Colonic mucosa (tissue), 4 donors: Measurements from ENCODE around the gene UBC. TPM values are rescaled to one million over a fixed set of nuclear protein-coding genes. Genes with fewer than 3 reads are reported as not detected.

Experiments
- DNase-seq: peaks from one replicate; pipeline ENCODE4 v3.0.0-alpha.2; 2020
- H3K27ac ChIP-seq: fragments of 200-600 bp; one replicate; pipeline ENCODE4 v1.8.0; 2021
- H3K27me3 ChIP-seq: fragments of 200-600 bp; one replicate; pipeline ENCODE4 v1.8.0; 2021
- H3K36me3 ChIP-seq: fragments of 200-600 bp; one replicate; pipeline ENCODE4 v1.8.0; 2021
- H3K4me1 ChIP-seq: fragments of 200-600 bp; one replicate; pipeline ENCODE4 v1.8.0; 2021; ENCODE audit warnings: mild to moderate bottlenecking
- H3K4me3 ChIP-seq: fragments of 200-600 bp; one replicate; pipeline ENCODE4 v1.8.0; 2021
- H3K9ac ChIP-seq, 2 donors: one replicate each; pipeline ENCODE4 v1.7.0; 2013; ENCODE audit warnings: control low read depth in 2 of 2, low read depth in 2 of 2, low read length in 2 of 2
- H3K9me3 ChIP-seq: fragments of 200-600 bp; one replicate; pipeline ENCODE4 v1.8.0; 2021
- intact Hi-C: fragments of 100-400 bp; cut with DNase I; formaldehyde crosslinking; loops from one replicate; pipeline ENCODE4 v1.14.1; 2022
- total RNA-seq, 2 donors: library from RNA; stranded (reverse); fragmentation: NEBNext Ultra II Directional in 1 of 2; extraction: Animal tissue kit (Norgen Biotek cat#: 25700) in 1 of 2; gene quantifications; one replicate each; pipeline ENCODE4 v1.2.1, GENCODE V29; 2021
- TF ChIP-seq, protein P1 (sequence below): fragments of 200-600 bp; IDR thresholded peaks from one replicate; pipeline ENCODE4 v1.8.0; 2022; ENCODE audit warnings: antibody characterized with exemption, mild to moderate bottlenecking
- donor health status: healthy.
- donor health status: DM: no; HTN: no; CAD: no.
- donor health status: DM: no; HTN: no; CAD: no.

UBC gene
- total RNA-seq, 2 donors from 2014 or later, result 903 to 1,043 TPM

DNA sequence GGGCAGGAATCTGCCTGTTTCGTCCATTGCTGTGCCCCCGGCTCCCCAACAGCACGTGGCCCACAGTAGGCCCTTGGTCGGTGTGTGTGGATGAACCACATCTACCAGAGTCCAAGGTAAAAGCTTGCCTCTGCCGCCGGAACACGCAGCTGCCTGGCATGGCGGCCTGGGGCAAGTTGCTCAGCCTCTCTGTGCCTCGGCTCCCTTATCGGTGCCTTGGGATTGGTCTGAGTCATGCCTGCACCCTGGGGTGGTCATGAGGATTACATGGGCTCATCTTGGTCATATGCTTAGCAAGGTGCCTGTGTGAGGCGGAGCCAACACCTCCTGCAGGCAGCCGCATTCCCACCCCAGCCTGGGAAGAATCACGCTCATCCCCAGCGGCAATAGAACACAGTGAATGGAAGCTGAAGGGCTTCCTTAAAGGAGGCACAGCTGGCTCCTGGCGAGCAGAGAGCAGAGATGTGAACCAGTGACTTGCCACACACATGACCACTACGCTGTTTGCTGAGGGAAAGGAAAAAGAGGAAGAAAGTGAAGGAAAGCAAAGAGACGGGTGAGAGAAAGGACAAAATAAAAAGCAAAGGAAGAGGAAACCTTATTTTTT lies 45.3 kb downstream of the UBC start:
- Histone ChIP-seq H3K27me3 (no peaks in the 10 kb centered on the region), H3K4me3 (no peak overlapping the region), H3K4me1 (no peaks in the 10 kb centered on the region), H3K9ac (no peak overlapping the region), H3K9me3 (no peaks in the 10 kb centered on the region), H3K27ac (peak overlapping the region; percentile 4), H3K36me3 (no peaks in the 10 kb centered on the region)
- DNase-seq, result no peak
- TF ChIP-seq, protein P1, sequence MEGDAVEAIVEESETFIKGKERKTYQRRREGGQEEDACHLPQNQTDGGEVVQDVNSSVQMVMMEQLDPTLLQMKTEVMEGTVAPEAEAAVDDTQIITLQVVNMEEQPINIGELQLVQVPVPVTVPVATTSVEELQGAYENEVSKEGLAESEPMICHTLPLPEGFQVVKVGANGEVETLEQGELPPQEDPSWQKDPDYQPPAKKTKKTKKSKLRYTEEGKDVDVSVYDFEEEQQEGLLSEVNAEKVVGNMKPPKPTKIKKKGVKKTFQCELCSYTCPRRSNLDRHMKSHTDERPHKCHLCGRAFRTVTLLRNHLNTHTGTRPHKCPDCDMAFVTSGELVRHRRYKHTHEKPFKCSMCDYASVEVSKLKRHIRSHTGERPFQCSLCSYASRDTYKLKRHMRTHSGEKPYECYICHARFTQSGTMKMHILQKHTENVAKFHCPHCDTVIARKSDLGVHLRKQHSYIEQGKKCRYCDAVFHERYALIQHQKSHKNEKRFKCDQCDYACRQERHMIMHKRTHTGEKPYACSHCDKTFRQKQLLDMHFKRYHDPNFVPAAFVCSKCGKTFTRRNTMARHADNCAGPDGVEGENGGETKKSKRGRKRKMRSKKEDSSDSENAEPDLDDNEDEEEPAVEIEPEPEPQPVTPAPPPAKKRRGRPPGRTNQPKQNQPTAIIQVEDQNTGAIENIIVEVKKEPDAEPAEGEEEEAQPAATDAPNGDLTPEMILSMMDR, result no peak
- intact Hi-C loops, result no loop called here

DNA sequence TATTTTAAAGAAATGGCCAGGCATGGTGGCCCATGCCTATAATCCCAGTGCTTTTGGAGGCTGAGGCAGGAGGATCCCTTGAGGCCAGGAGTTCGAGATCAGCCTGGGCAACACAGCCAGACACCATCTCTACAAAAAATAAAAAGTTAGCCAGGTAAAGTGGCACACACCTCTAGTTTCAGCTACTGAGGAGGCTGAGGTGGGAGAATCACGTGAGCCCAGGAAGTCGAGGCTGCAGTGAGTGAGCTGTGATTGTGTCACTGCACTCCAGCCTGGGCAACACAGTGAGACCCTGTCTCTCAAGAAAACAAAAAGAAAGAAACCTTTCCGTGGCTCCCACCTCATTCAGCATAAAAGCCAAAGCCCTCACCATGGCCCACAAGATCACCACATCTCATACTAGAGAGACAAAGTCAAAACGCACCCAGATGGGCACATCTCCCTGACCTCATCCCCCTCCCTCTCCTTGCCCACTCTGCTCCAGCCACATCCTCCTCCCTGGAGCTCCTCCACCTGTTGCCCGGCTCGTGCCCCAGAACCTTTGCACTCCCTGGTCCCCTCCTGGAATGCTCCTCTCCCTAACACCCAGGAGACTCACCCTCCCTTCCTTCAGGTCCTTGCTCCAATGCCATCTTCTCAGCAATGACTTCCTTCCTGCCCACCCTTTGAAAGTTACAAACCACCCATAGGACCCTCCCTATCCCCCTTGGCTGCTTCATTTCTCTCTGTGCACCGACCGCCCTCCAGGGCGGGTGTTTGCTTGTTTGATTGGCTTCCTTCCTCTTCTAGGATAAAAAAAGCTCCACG lies 46.0 kb downstream of the UBC start:
- H3K9me3 ChIP-seq, result no peaks in the 10 kb centered on the region
- no peak overlapping the region for H3K9ac ChIP-seq
- no peaks in the 10 kb centered on the region for H3K36me3 ChIP-seq
- intact Hi-C loops, result no loop called here
- DNase-seq, result no peak
- TF ChIP-seq, protein P1, result no peak
- H3K27ac ChIP-seq, result peak overlapping the region; percentile 4
- no peaks in the 10 kb centered on the region for H3K27me3 ChIP-seq
- H3K4me3 ChIP-seq, result no peak overlapping the region
- H3K4me1 ChIP-seq, result no peaks in the 10 kb centered on the region

DNA sequence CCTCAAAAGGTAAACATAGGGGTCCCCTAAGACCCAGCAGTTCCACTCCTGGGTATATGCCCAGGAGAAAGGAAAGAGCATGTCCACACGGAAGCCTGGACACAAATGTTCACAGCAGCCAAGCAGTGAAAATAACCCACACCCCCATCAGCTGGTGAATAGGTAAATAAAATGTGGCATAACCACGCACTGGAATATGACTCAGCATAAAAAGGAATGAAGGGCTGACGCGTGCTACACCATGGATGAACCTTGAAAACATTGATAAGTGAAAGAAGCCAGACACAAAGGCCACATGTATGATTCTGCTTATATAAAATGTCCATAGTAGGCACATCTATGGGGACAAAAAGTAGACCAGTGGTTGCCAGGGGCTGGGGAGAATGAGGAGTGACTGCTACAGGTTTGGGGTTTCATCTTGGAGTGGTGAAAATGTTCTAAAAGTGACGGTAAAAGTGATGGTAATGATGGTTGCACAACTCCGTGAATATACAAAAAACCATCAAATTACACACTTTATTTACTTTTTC lies 47.0 kb downstream of the UBC start:
- intact Hi-C loops, result no loop called here
- no peak overlapping the region for H3K27ac ChIP-seq
- DNase-seq, result no peak
- TF ChIP-seq, protein P1, result no peak
- no peaks in the 10 kb centered on the region for H3K9me3 ChIP-seq
- H3K36me3 ChIP-seq, result no peaks in the 10 kb centered on the region
- no peaks in the 10 kb centered on the region for H3K27me3 ChIP-seq
- H3K4me1 ChIP-seq, result peaks cover 6% of the 10 kb centered on the region
- H3K4me3 ChIP-seq, result no peak overlapping the region
- H3K9ac ChIP-seq, result no peak overlapping the region

DNA sequence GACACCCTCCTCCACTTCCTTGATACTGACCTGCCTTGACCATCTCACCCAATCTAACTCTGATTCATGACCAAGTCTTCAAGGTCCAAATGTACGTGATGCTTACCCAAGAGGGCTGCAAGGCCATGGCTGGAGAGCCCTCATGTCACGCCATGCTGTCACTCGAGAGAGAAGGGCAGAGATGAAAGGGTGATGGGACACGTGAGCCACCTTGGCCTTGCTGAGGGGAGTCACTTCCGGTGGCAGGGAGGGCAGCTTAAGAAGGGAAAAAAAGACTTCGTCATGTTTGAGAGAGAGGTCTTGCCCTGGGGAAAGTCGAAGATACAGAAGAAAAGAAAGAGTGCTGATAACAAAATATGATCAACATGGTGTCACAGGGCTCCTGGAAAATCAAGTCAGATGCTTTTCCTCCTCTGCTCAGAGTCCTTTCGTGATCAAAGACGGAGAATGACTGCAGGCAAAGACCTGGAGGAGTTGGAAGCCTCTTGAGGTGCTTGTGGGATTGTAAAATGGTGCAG lies 47.5 kb downstream of the UBC start:
- no peaks in the 10 kb centered on the region for H3K9me3 ChIP-seq
- no peak overlapping the region for H3K27ac ChIP-seq
- no peaks in the 10 kb centered on the region for H3K27me3 ChIP-seq
- H3K36me3 ChIP-seq, result no peaks in the 10 kb centered on the region
- H3K9ac ChIP-seq, result no peak overlapping the region
- intact Hi-C loops, result no loop called here
- TF ChIP-seq, protein P1, result no peak
- peaks cover 8% of the 10 kb centered on the region for H3K4me1 ChIP-seq
- DNase-seq, result no peak
- no peak overlapping the region for H3K4me3 ChIP-seq

DNA sequence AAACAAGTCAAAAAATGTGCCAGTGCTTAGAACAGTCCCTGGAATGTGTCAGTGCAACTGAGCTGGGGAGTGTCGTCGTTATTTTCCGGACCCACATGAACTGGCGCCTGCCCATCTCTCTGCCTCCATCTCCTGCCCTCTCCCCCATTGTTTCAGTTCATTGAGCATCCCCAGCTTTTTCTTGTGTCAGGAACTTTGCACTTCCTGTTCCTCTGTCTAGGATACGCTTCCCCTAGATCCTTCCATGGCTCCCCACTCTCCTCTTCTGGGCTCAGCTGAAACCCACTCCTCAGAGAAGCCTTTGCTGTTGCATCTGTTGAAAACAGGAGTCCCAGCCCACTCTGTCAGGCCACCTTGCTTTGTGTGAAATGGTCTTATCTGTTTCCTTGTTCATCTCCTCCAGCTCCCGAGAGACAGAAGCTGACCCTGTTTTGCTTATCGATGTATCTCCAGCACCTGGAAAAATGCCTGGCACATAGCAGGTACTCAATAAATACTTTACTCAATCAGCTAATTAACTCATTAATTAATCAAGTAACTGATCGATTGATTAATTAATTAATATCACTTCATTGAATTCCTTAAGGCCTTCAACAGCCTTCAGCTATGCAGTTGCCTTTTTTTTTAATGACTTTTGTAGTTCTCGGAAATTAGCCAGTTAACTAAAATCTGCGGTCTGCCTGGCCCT lies 48.1 kb downstream of the UBC start:
- Histone ChIP-seq H3K36me3 (no peaks in the 10 kb centered on the region), H3K4me1 (peaks cover 8% of the 10 kb centered on the region), H3K9me3 (no peaks in the 10 kb centered on the region), H3K9ac (no peak overlapping the region), H3K27ac (no peak overlapping the region), H3K4me3 (no peak overlapping the region), H3K27me3 (no peaks in the 10 kb centered on the region)
- intact Hi-C loops, result no loop called here
- DNase-seq, result no peak
- TF ChIP-seq, protein P1, result no peak
